Endothelial cell (in vitro differentiated cells): ENCODE data around the gene IL34. TPM values are rescaled to one million over a fixed set of nuclear protein-coding genes. Genes with fewer than 3 reads are reported as not detected.

ENCODE experiments used
- DNase-seq: peaks from one replicate; pipeline ENCODE4 v3.0.0; 2021; ENCODE audit warnings: low spot score
- H3K27ac Mint-ChIP-seq: one replicate; pipeline ENCODE4 v1.8.0; 2021; ENCODE audit warnings: mixed read lengths, inconsistent platforms; ENCODE audit not compliant: unreplicated experiment
- H3K27me3 Mint-ChIP-seq: one replicate; pipeline ENCODE4 v1.8.0; 2021; ENCODE audit warnings: mild to moderate bottlenecking, moderate library complexity, mixed read lengths, inconsistent platforms; ENCODE audit not compliant: unreplicated experiment
- H3K36me3 Mint-ChIP-seq: one replicate; pipeline ENCODE4 v1.8.0; 2021; ENCODE audit warnings: mild to moderate bottlenecking, low read depth, mixed read lengths, inconsistent platforms; ENCODE audit not compliant: unreplicated experiment
- H3K4me1 Mint-ChIP-seq: one replicate; pipeline ENCODE4 v1.8.0; 2021; ENCODE audit warnings: mild to moderate bottlenecking, mixed read lengths, inconsistent platforms; ENCODE audit not compliant: unreplicated experiment
- H3K4me3 Mint-ChIP-seq: one replicate; pipeline ENCODE4 v1.8.0; 2021; ENCODE audit warnings: mild to moderate bottlenecking, mixed read lengths, inconsistent platforms; ENCODE audit not compliant: unreplicated experiment
- H3K9me3 Mint-ChIP-seq: one replicate; pipeline ENCODE4 v1.8.0; 2021; ENCODE audit warnings: mixed read lengths, inconsistent platforms; ENCODE audit not compliant: unreplicated experiment
- CTCF ChIP-seq: fragments of 200-600 bp; sonication (generic); IDR thresholded peaks from one replicate; pipeline ENCODE4 v1.5.0; 2021; ENCODE audit warnings: antibody characterized with exemption; ENCODE audit not compliant: unreplicated experiment
- total RNA-seq: library from RNA; stranded (reverse); fragmentation: NEBNext Ultra II Directional; extraction: Animal tissue kit (Norgen Biotek cat#: 25700); gene quantifications from one replicate; pipeline ENCODE4 v1.2.1, GENCODE V29; 2021; ENCODE audit not compliant: unreplicated experiment

IL34 gene
- total RNA-seq, 1 donor from 2014 or later, result 1.6 TPM

- Mint-ChIP-seq H3K9me3 (no peaks in the 10 kb centered on the region), H3K36me3 (no peaks in the 10 kb centered on the region), H3K27ac (peak overlapping the region; percentile 52), H3K4me3 (no peak overlapping the region), H3K4me1 (peaks cover 53% of the 10 kb centered on the region), H3K27me3 (peaks cover 7% of the 10 kb centered on the region)
- DNase-seq, result no peak
- no peak for TF ChIP-seq CTCF
These were observed 62.2 kb downstream of the IL34 start for GRCh38 chr16:70708366-70709246.

- H3K27me3 Mint-ChIP-seq, result peaks cover 5% of the 10 kb centered on the region
- no peaks in the 10 kb centered on the region for H3K36me3 Mint-ChIP-seq
- TF ChIP-seq CTCF, result no peak
- no peak overlapping the region for H3K4me3 Mint-ChIP-seq
- H3K4me1 Mint-ChIP-seq, result peaks cover 57% of the 10 kb centered on the region
- no peak overlapping the region for H3K27ac Mint-ChIP-seq
- no peaks in the 10 kb centered on the region for H3K9me3 Mint-ChIP-seq
- DNase-seq, result no peak
These were observed 63.1 kb downstream of the IL34 start for GRCh38 chr16:70709457-70709856.

DNA sequence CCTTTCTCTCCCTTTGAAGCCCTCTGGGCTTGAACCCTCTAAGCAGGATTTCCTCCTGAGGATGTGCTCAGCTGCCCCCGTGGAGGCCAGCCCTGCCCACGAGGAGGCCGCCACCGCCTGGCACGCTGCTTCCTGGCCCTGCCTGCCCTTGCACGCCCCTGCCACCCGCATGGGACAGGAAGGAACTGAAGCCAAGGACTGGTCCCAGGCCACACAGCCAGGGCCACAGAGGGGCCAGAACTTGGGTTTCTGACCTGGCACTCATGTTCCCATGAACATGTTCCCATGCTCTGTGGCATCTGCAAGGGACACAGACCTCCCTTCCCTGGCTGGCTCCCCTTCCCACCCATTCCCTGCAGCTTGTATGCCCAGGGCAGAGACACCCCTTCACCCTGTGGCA lies 63.6 kb downstream of the IL34 start:
- TF ChIP-seq CTCF, result no peak
- H3K4me3 Mint-ChIP-seq, result no peak overlapping the region
- H3K36me3 Mint-ChIP-seq, result no peaks in the 10 kb centered on the region
- H3K9me3 Mint-ChIP-seq, result no peaks in the 10 kb centered on the region
- peaks cover 62% of the 10 kb centered on the region for H3K4me1 Mint-ChIP-seq
- no peak overlapping the region for H3K27ac Mint-ChIP-seq
- no peak for DNase-seq
- H3K27me3 Mint-ChIP-seq, result peaks cover 5% of the 10 kb centered on the region

Other genes starting within 250 kb of the IL34 start
- 87.0 TPM for gene ST3GAL2, start 207.5 kb upstream of the IL34 start, total RNA-seq
- gene FCSK, start 192.0 kb upstream of the IL34 start, total RNA-seq, result 14.7 TPM
- gene COG4, start 123.0 kb upstream of the IL34 start, total RNA-seq, result 64.1 TPM
- 228 TPM for gene SF3B3, start 122.7 kb upstream of the IL34 start, total RNA-seq
- gene MTSS2, start 39.5 kb downstream of the IL34 start, total RNA-seq, result 82.6 TPM
- 35.6 TPM for gene VAC14, start 154.6 kb downstream of the IL34 start, total RNA-seq